Right ventricle myocardium inferior (tissue), 1 donor: ENCODE data around the gene HDHD5. TPM values are rescaled to one million over a fixed set of nuclear protein-coding genes. Genes with fewer than 3 reads are reported as not detected.

Experiments
- ATAC-seq: fragments of 200-7000 bp; cut with Tn5 transposase; one replicate; pipeline ENCODE4 v1.9.1; 2020; ENCODE audit warnings: mild to moderate bottlenecking, moderate library complexity
- DNase-seq: peaks from one replicate; pipeline ENCODE4 v3.0.0; 2021; ENCODE audit errors: missing footprints
- intact Hi-C: fragments of 100-400 bp; cut with DNase I; formaldehyde crosslinking; loops from one replicate; pipeline ENCODE4 v1.11.0; 2022
- long read RNA-seq: library from polyadenylated mRNA; unstranded; transcript quantifications from one replicate; pipeline ENCODE4 v2.0.0, GENCODE V29; 2021
- total RNA-seq: library from RNA; stranded (reverse); fragmentation: NEBNext Ultra II Directional; extraction: Animal tissue kit (Norgen Biotek cat#: 25700); gene quantifications from one replicate; pipeline ENCODE4 v1.2.1, GENCODE V29; 2021
- donor health status: DM: no; HTN: yes; CAD: no; lungs with severe emphysema.

HDHD5 gene
- total RNA-seq: 58.9 TPM
- long read RNA-seq, transcript HDHD5-202 (8 exons, 1,799 nt): major isoform, 65 of 118 reads
- long read RNA-seq, partial matches to known transcripts: 3 of 118 reads
- long read RNA-seq, other reads (novel, unspliced or antisense): 49 of 118 reads

- ATAC-seq: peak; percentile 91
- peak; percentile 98 for DNase-seq
- intact Hi-C loops: loop anchor here (1.0 to 2.0 kb wide), 2 partner anchors 38 to 75 kb away; partner anchors contain the start of genes IL17RA and TMEM121B
These were observed at the start of gene HDHD5 for GRCh38 chr22:17158568-17159503. Gene HDHD5, minus strand, starts transcription at chr22:17159277. Its CDS starts 26 bp downstream, at chr22:17159251.

- no peak for ATAC-seq
- intact Hi-C loops: loop anchor here (10.0 kb wide), 1 partner anchor 299 kb away; no protein-coding TSS in a partner anchor
- no peak for DNase-seq
These were observed 46.4 kb upstream of the HDHD5 start for GRCh38 chr22:17205432-17205831.

GRCh38 chr22:17201285-17201945 is 42.3 kb upstream of the HDHD5 start:
- intact Hi-C loops: loop anchor here (10.0 kb wide), 1 partner anchor 303 kb away; no protein-coding TSS in a partner anchor

GRCh38 chr22:17199003-17199731 is 40.1 kb upstream of the HDHD5 start:
- intact Hi-C loops: loop anchor here (5.0 kb wide), 1 partner anchor 122 kb away; no protein-coding TSS in a partner anchor
- DNase-seq (no peak), ATAC-seq (peak; percentile 71)

More at GRCh38 chr22:17201285-17201945, 42.3 kb upstream of the HDHD5 start:
- ATAC-seq (no peak), DNase-seq (no peak)

GRCh38 chr22:17198170-17199002 is 39.3 kb upstream of the HDHD5 start:
- ATAC-seq (peak; percentile 69), DNase-seq (no peak)
- intact Hi-C loops: loop anchor here (5.0 kb wide), 1 partner anchor 121 kb away; no protein-coding TSS in a partner anchor

- ATAC-seq (no peak), DNase-seq (no peak)
- intact Hi-C loops: no loop called here
These were observed 35.1 kb upstream of the HDHD5 start for GRCh38 chr22:17194213-17194612.

GRCh38 chr22:17192186-17192585 is 33.1 kb upstream of the HDHD5 start:
- intact Hi-C loops: no loop called here
- no peak for ATAC-seq

GRCh38 chr22:17191163-17191784 is 32.2 kb upstream of the HDHD5 start:
- ATAC-seq (no peak), DNase-seq (no peak)
- intact Hi-C loops: no loop called here

More at GRCh38 chr22:17192186-17192585, 33.1 kb upstream of the HDHD5 start:
- no peak for DNase-seq

GRCh38 chr22:17190702-17191101 is 31.6 kb upstream of the HDHD5 start:
- intact Hi-C loops: no loop called here
- no peak for DNase-seq
- ATAC-seq: no peak

- DNase-seq: no peak
- intact Hi-C loops: loop anchor here (10.0 kb wide), 1 partner anchor 458 kb away; the partner anchor contains the start of gene BCL2L13
- no peak for ATAC-seq
These were observed 17.6 kb upstream of the HDHD5 start for GRCh38 chr22:17176715-17177114.

- ATAC-seq (peak; percentile 43), DNase-seq (no peak)
- intact Hi-C loops: loop anchor here (5.0 to 10.0 kb wide), 2 partner anchors 90 to 463 kb away; partner anchors contain the start of genes BCL2L13 and IL17RA
These were observed 13.2 kb upstream of the HDHD5 start for GRCh38 chr22:17172029-17172833.

- DNase-seq: peak; percentile 96
- ATAC-seq: peak; percentile 94
- intact Hi-C loops: loop anchor here (1.0 to 10.0 kb wide), 4 partner anchors 50 to 463 kb away; partner anchors contain the start of genes BCL2L13, IL17RA and TMEM121B
These were observed 12.3 kb upstream of the HDHD5 start for GRCh38 chr22:17171153-17172028.

- ATAC-seq (peak; percentile 48), DNase-seq (peak; percentile 79)
- intact Hi-C loops: loop anchor here (5.0 kb wide), 1 partner anchor 35 kb away; no protein-coding TSS in a partner anchor
These were observed 8.4 kb upstream of the HDHD5 start for GRCh38 chr22:17167486-17167885.

GRCh38 chr22:17164392-17165024 is 5.4 kb upstream of the HDHD5 start:
- ATAC-seq (no peak), DNase-seq (no peak)
- intact Hi-C loops: loop anchor here (5.0 kb wide), 1 partner anchor 32 kb away; no protein-coding TSS in a partner anchor

- intact Hi-C loops: no loop called here
- ATAC-seq: no peak
- DNase-seq: no peak
These were observed 3.7 kb upstream of the HDHD5 start for GRCh38 chr22:17162731-17163130.
